Smooth muscle cell (in vitro differentiated cells): ENCODE measurements around the gene PRICKLE1. TPM values are rescaled to one million over a fixed set of nuclear protein-coding genes. Genes with fewer than 3 reads are reported as not detected.

Experiments
- DNase-seq: peaks from one replicate; lab custom pipeline; 2025; ENCODE audit not compliant: unreplicated experiment; lab: John Stamatoyannopoulos, UW
- H2AFZ ChIP-seq: fragments of 200-600 bp; sonication (generic); 2 replicates; pipeline ENCODE4 v1.6.0; 2016; ENCODE audit warnings: antibody characterized with exemption, low read depth, mild to moderate bottlenecking
- H3F3A ChIP-seq: fragments of 200-600 bp; sonication (generic); 2 replicates; pipeline ENCODE4 v1.6.0; 2017; ENCODE audit warnings: antibody characterized with exemption, low read depth
- H3K27ac ChIP-seq: fragments of 200-600 bp; sonication (generic); 2 replicates; pipeline ENCODE4 v1.5.1; 2016; ENCODE audit warnings: low read depth, mild to moderate bottlenecking
- H3K27me3 ChIP-seq: fragments of 200-600 bp; sonication (generic); 2 replicates; pipeline ENCODE4 v1.6.1; 2016; ENCODE audit warnings: low read depth, mild to moderate bottlenecking
- H3K36me3 ChIP-seq: fragments of 200-600 bp; sonication (generic); 2 replicates; pipeline ENCODE4 v1.5.1; 2016; ENCODE audit warnings: low read depth
- H3K4me1 ChIP-seq: fragments of 200-600 bp; sonication (generic); 2 replicates; pipeline ENCODE4 v1.5.1; 2016; ENCODE audit warnings: low read depth
- H3K4me2 ChIP-seq: fragments of 200-600 bp; sonication (generic); 2 replicates; pipeline ENCODE4 v1.6.0; 2016; ENCODE audit warnings: mild to moderate bottlenecking
- H3K4me3 ChIP-seq: fragments of 200-600 bp; sonication (generic); 2 replicates; pipeline ENCODE4 v1.5.1; 2016; ENCODE audit warnings: mild to moderate bottlenecking
- H3K79me2 ChIP-seq: fragments of 200-600 bp; sonication (generic); 2 replicates; pipeline ENCODE4 v1.6.0; 2016; ENCODE audit warnings: low read depth, mild to moderate bottlenecking
- H3K9ac ChIP-seq: fragments of 200-600 bp; sonication (generic); 2 replicates; pipeline ENCODE4 v1.6.0; 2016; ENCODE audit warnings: low read depth
- H3K9me3 ChIP-seq: fragments of 200-600 bp; sonication (generic); replicated peaks from 2 replicates; pipeline ENCODE4 v1.5.1; 2016; ENCODE audit warnings: low read depth
- H4K20me1 ChIP-seq: fragments of 200-600 bp; sonication (generic); 2 replicates; pipeline ENCODE4 v1.6.0; 2016; ENCODE audit warnings: low read depth
- CTCF ChIP-seq: fragments of 200-600 bp; sonication (generic); IDR thresholded peaks from 2 replicates; pipeline ENCODE4 v1.5.1; 2017; ENCODE audit warnings: borderline replicate concordance, mild to moderate bottlenecking, antibody characterized with exemption; ENCODE audit not compliant: insufficient read depth, poor library complexity, severe bottlenecking
- WGBS: methylation state at CpG from one replicate; pipeline ENCODE4 v1.1.7; 2016; ENCODE audit warnings: low lambda C conversion rate; 5-methylcytosine and 5-hydroxymethylcytosine counted together
- polyA plus RNA-seq: library from polyadenylated mRNA; unstranded; fragments of >200 nt; fragmentation: Nextera tagmentation; extraction: Ambion mirVana; gene quantifications from 2 replicates; pipeline ENCODE4 v1.2.1, GENCODE V29; 2016
- total RNA-seq: library from RNA; depleted of rRNA; stranded (reverse); fragments of >200 nt; gene quantifications from 2 replicates; pipeline ENCODE4 v1.2.3, GENCODE V29; 2014

Gene PRICKLE1
- total and polyA plus RNA-seq, 2 experiments from 2014 or later, result 45.7 to 55.4 TPM

GRCh38 chr12:42469355-42470175 is 120.0 kb downstream of the PRICKLE1 start:
- no peaks in the 10 kb centered on the region for H3K9me3 ChIP-seq
- no peak overlapping the region for H3K4me3 ChIP-seq
- H3F3A ChIP-seq, result peaks cover 24% of the 10 kb centered on the region
- H2AFZ ChIP-seq, result no peak overlapping the region
- H3K27me3 ChIP-seq, result no peaks in the 10 kb centered on the region
- TF ChIP-seq CTCF, result no peak
- H3K36me3 ChIP-seq, result peaks cover 22% of the 10 kb centered on the region
- no peak overlapping the region for H3K4me2 ChIP-seq
- H3K9ac ChIP-seq, result no peak overlapping the region
- 86% methylated on average over 7 of the region's 7 CpGs for WGBS
- H3K27ac ChIP-seq, result no peak overlapping the region
- no peak for DNase-seq
- peaks cover 38% of the 10 kb centered on the region for H3K4me1 ChIP-seq
- peaks cover 86% of the 10 kb centered on the region for H3K79me2 ChIP-seq
- peaks cover 85% of the 10 kb centered on the region for H4K20me1 ChIP-seq

- H3K4me2 ChIP-seq, result no peak overlapping the region
- no peaks in the 10 kb centered on the region for H3K9me3 ChIP-seq
- TF ChIP-seq CTCF, result no peak
- H3K4me1 ChIP-seq, result peaks cover 38% of the 10 kb centered on the region
- 55% methylated on average over 3 of the region's 3 CpGs for WGBS
- H3K36me3 ChIP-seq, result peaks cover 22% of the 10 kb centered on the region
- no peak overlapping the region for H3K9ac ChIP-seq
- no peak overlapping the region for H3K4me3 ChIP-seq
- no peaks in the 10 kb centered on the region for H3K27me3 ChIP-seq
- H4K20me1 ChIP-seq, result peaks cover 85% of the 10 kb centered on the region
- H2AFZ ChIP-seq, result no peak overlapping the region
- H3K79me2 ChIP-seq, result peaks cover 86% of the 10 kb centered on the region
- H3F3A ChIP-seq, result peaks cover 28% of the 10 kb centered on the region
- no peak for DNase-seq
- peak overlapping the region; percentile 4 for H3K27ac ChIP-seq
These were observed 120.6 kb downstream of the PRICKLE1 start for GRCh38 chr12:42468921-42469320.

GRCh38 chr12:42468341-42468821 is 121.2 kb downstream of the PRICKLE1 start:
- H2AFZ ChIP-seq, result no peak overlapping the region
- no peaks in the 10 kb centered on the region for H3K27me3 ChIP-seq
- peaks cover 28% of the 10 kb centered on the region for H3F3A ChIP-seq
- H3K4me1 ChIP-seq, result peaks cover 38% of the 10 kb centered on the region
- H3K9ac ChIP-seq, result no peak overlapping the region
- WGBS, result 60% methylated on average over 9 of the region's 9 CpGs
- H3K9me3 ChIP-seq, result no peaks in the 10 kb centered on the region
- H3K4me3 ChIP-seq, result no peak overlapping the region
- peaks cover 86% of the 10 kb centered on the region for H3K79me2 ChIP-seq
- no peak overlapping the region for H3K4me2 ChIP-seq
- H3K27ac ChIP-seq, result peak overlapping the region; percentile 4
- H4K20me1 ChIP-seq, result peaks cover 85% of the 10 kb centered on the region
- no peak for DNase-seq
- TF ChIP-seq CTCF, result no peak
- H3K36me3 ChIP-seq, result peaks cover 27% of the 10 kb centered on the region
